Measurements from ENCODE around the gene EFHC2. TPM values are rescaled to one million over a fixed set of nuclear protein-coding genes. Genes with fewer than 3 reads are reported as not detected.

The EFHC2 gene
- total and polyA plus RNA-seq, 12 donors: 0.11 to 1.2 (median 0.35) TPM; not detected in 5

DNA sequence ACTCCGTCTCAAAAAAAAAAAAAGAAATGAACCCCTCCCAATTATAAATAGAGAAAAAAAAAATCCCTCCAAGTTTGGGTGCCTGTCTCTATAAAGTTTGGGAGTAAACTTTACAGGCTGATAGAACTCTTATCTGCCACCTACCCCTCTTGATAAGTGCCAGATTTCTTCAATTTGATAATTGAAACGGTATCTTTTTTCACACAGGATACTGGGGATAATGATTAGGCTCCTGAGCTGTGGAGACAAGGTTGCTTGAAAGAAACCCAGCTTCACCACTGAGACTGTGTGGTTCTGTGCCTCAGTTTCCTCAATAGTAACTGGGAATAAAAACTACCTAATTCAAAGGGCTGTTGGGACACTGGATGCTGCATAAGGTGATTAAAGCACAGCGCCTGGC, 606 bp downstream of the EFHC2 start:
- no peak for TF ChIP-seq CTCF (IDR thresholded peaks at IDR 0.05)
- no peak for TF ChIP-seq POLR2A (IDR thresholded peaks at IDR 0.05)
- Histone ChIP-seq H3K4me3 (no peak overlapping the region), H3K4me1 (replicated peaks in 1 of 2) (no peaks in the 10 kb centered on the region), H3K36me3 (replicated peaks in 1 of 2) (no peaks in the 10 kb centered on the region), H3K27me3 (peaks cover 25% of the 10 kb centered on the region), H3K27ac (no peak overlapping the region), H3K9me3 (replicated peaks in 1 of 3) (no peaks in the 10 kb centered on the region)
- intact Hi-C loops (cut with DNase I): no loop called here
- no peak for DNase-seq
- WGBS, 4 donors: 69 to 84% (median 78%) methylated on average over 2 to 3 of the region's 3 CpGs

DNA sequence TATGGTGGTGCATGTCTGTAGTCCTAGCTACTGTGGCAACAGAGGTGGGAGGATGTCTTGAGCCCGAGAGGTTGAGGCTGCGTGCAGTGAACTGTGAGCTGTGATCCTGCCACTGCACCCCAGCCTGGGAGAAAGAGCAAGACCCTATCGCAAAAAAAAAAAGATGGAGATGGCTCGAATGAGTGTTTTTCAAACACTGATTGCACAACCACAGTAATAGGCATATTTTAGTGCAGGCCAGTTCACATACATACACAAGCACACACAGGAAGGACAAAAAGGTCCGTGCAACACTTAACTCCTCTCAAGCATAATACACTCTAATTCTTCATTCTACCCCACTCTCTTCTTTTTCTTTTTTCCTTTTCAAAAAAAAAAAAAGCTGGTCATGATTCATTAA, 5.1 kb downstream of the EFHC2 start:
- H3K27ac ChIP-seq: no peak overlapping the region

DNA sequence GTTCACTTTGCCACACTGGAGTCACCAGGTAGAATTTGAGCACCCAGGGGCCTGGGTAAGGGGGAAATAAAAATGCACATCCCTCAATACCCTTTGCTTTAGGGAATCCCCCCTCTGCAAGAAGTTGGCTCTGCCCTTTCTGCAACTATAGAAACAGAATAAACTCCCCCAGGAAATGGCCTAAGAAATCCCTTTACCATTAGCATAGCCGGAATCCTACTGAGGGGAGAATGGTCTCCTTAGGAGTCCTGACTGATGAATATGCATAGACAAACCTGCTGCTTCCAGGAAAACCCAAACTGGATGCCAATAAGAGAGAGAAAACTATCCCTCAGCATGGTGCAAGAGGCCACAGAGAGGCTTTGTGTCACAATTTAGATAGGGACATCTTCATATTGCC, 11.0 kb downstream of the EFHC2 start:
- WGBS, 4 donors: 0 to 29% (median 25%) methylated on average over 1 of the region's 1 CpG; no CpG with 5 or more reads in 1 of the 4 donors
- H3K4me1 ChIP-seq (replicated peaks in 1 of 2): no peaks in the 10 kb centered on the region
- TF ChIP-seq POLR2A (IDR thresholded peaks at IDR 0.05) (no peak), CTCF (IDR thresholded peaks at IDR 0.05) (no peak)
- H3K9me3 ChIP-seq (replicated peaks in 1 of 3): no peaks in the 10 kb centered on the region
- no peak for DNase-seq
- H3K27me3 ChIP-seq: peaks cover 15% of the 10 kb centered on the region
- H3K4me3 ChIP-seq: no peak overlapping the region
- intact Hi-C loops (cut with DNase I): no loop called here
- H3K27ac ChIP-seq: no peak overlapping the region
- H3K36me3 ChIP-seq (replicated peaks in 1 of 2): no peaks in the 10 kb centered on the region

More for the DNA sequence above, 5.1 kb downstream of the EFHC2 start:
- TF ChIP-seq POLR2A (IDR thresholded peaks at IDR 0.05) (no peak), CTCF (IDR thresholded peaks at IDR 0.05) (no peak)
- H3K27me3 ChIP-seq: peaks cover 22% of the 10 kb centered on the region
- WGBS, 4 donors: 74 to 85% (median 84%) methylated on average over 5 of the region's 5 CpGs
- H3K4me3 ChIP-seq: no peak overlapping the region
- no peak for DNase-seq
- no peaks in the 10 kb centered on the region for H3K9me3 ChIP-seq (replicated peaks in 1 of 3)
- H3K4me1 ChIP-seq (replicated peaks in 1 of 2): no peaks in the 10 kb centered on the region
- H3K36me3 ChIP-seq (replicated peaks in 1 of 2): no peaks in the 10 kb centered on the region
- intact Hi-C loops (cut with DNase I): no loop called here

DNA sequence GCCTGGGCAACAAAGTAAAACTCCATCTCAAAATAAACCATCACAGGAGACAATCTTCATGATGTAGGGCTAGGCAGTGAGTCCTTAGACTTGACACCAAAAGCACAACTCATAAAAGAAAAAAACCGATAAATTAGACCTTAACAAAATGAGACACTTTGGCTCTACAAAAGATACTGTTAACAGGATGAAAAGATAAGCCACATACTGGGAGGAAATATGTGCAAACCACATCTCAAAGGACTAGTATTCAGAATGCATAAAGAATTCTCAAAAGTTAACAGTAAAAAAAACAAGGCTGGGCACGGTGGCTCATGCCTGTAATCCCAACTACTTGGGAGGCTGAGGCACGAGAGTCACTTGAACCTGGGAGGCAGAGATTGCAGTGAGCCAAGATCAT, 13.2 kb downstream of the EFHC2 start:
- Histone ChIP-seq H3K4me3 (no peak overlapping the region), H3K9me3 (replicated peaks in 1 of 3) (no peaks in the 10 kb centered on the region), H3K27ac (no peak overlapping the region), H3K27me3 (peaks cover 15% of the 10 kb centered on the region), H3K36me3 (replicated peaks in 1 of 2) (no peaks in the 10 kb centered on the region), H3K4me1 (replicated peaks in 1 of 2) (no peaks in the 10 kb centered on the region)
- DNase-seq: no peak
- TF ChIP-seq CTCF (IDR thresholded peaks at IDR 0.05) (no peak), POLR2A (IDR thresholded peaks at IDR 0.05) (no peak)
- intact Hi-C loops (cut with DNase I): no loop called here
- 64 to 78% (median 69%) methylated on average over 3 of the region's 3 CpGs for WGBS, 4 donors
